Fibroblast of mammary gland (primary cell): Measurements from ENCODE around the gene STX12.

Source experiments
- DNase-seq: peaks from one replicate; pipeline ENCODE4 v3.0.0-alpha.2; 2010; ENCODE audit warnings: low read depth
- H3K4me3 ChIP-seq: 2 replicates; pipeline ENCODE4 v1.5.1; 2011; ENCODE audit warnings: low read depth, mild to moderate bottlenecking, low read length, moderate library complexity; ENCODE audit not compliant: control insufficient read depth
- CTCF ChIP-seq: conservative IDR thresholded peaks from 2 replicates; pipeline ENCODE4 v1.5.1; 2011; ENCODE audit warnings: low read depth, low read length, inconsistent platforms; ENCODE audit not compliant: control insufficient read depth, insufficient read depth

The STX12 gene

GRCh38 chr1:27741121-27741520 is 31.9 kb upstream of the STX12 start:
- TF ChIP-seq CTCF = no peak
- no peak overlapping the region for H3K4me3 ChIP-seq
- no peak for DNase-seq

- DNase-seq = no peak
- no peak overlapping the region for H3K4me3 ChIP-seq
- no peak for TF ChIP-seq CTCF
Measured at GRCh38 chr1:27744556-27744955, 28.5 kb upstream of the STX12 start.

GRCh38 chr1:27745466-27745865 is 27.6 kb upstream of the STX12 start:
- no peak overlapping the region for H3K4me3 ChIP-seq
- TF ChIP-seq CTCF = no peak
- no peak for DNase-seq

GRCh38 chr1:27752360-27752759 is 20.7 kb upstream of the STX12 start:
- DNase-seq = no peak
- no peak overlapping the region for H3K4me3 ChIP-seq
- no peak for TF ChIP-seq CTCF

- no peak for TF ChIP-seq CTCF
- DNase-seq = no peak
Measured at GRCh38 chr1:27755286-27755685, 17.7 kb upstream of the STX12 start.

GRCh38 chr1:27755865-27756264 is 17.2 kb upstream of the STX12 start:
- H3K4me3 ChIP-seq = no peak overlapping the region
- DNase-seq = no peak
- TF ChIP-seq CTCF = no peak

More at GRCh38 chr1:27755286-27755685, 17.7 kb upstream of the STX12 start:
- H3K4me3 ChIP-seq = no peak overlapping the region

GRCh38 chr1:27759236-27759635 is 13.8 kb upstream of the STX12 start:
- DNase-seq = no peak
- TF ChIP-seq CTCF = no peak
- no peak overlapping the region for H3K4me3 ChIP-seq
